BLaER1 (cell line): Measurements from ENCODE around the gene CEP63.

Experiments used
- H3K27ac ChIP-seq: shearing (Covaris generic); formaldehyde crosslinking; 2 replicates; pipeline ENCODE4 v1.8.1; 2022
- H3K27me3 ChIP-seq: shearing (Covaris generic); formaldehyde crosslinking; 2 replicates; pipeline ENCODE4 v1.8.1; 2022
- H3K36me3 ChIP-seq: shearing (Covaris generic); formaldehyde crosslinking; 2 replicates; pipeline ENCODE4 v1.8.1; 2022
- H3K4me1 ChIP-seq: shearing (Covaris generic); formaldehyde crosslinking; 2 replicates; pipeline ENCODE4 v1.8.1; 2022
- H3K4me2 ChIP-seq: shearing (Covaris generic); formaldehyde crosslinking; 2 replicates; pipeline ENCODE4 v1.8.1; 2022
- H3K4me3 ChIP-seq: shearing (Covaris generic); formaldehyde crosslinking; 2 replicates; pipeline ENCODE4 v1.8.1; 2022
- H3K9ac ChIP-seq: shearing (Covaris generic); formaldehyde crosslinking; 2 replicates; pipeline ENCODE4 v1.8.1; 2022
- H3K9me3 ChIP-seq: shearing (Covaris generic); formaldehyde crosslinking; 2 replicates; pipeline ENCODE4 v1.8.1; 2022
- H4K20me1 ChIP-seq: shearing (Covaris generic); formaldehyde crosslinking; 2 replicates; pipeline ENCODE4 v1.8.1; 2022
- Cebpa-rat ChIP-seq: shearing (Covaris generic); IDR thresholded peaks from 2 replicates; pipeline ENCODE4 v1.8.1; 2022

Gene CEP63

DNA sequence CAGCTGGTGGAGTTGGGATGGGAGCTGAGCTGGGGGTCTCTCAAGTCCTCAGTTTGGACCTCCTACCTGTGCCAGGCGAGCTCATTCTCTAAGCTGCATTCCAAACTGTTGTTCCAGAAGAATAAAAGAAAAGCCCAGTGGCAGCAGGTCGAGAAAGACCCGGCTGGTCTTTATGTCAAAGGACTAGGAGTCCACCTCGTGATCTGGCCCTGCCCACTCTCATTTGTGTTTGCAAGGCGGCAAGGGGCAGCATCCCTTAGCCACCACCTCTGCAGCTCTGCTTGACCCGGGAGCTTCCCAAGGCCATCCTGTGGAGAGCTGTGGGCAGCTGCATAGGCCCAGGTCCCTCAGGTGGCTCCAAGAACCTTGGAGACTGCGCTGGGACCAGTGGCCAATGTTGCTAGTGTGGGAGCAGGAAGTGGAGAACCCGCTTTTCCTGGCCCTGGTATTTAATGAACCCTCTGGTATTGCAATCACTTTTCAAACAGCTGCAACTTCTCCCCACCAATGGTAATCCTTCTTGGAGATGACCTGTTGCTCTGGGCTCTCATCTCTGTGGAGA, 134.1 kb downstream of the CEP63 start:
- Histone ChIP-seq H3K4me2 (no peak overlapping the region), H3K9ac (no peak overlapping the region), H3K27ac (no peak overlapping the region), H3K4me3 (no peak overlapping the region), H3K9me3 (no peaks in the 10 kb centered on the region), H3K27me3 (no peaks in the 10 kb centered on the region), H3K4me1 (peaks cover 11% of the 10 kb centered on the region), H3K36me3 (no peaks in the 10 kb centered on the region), H4K20me1 (no peaks in the 10 kb centered on the region)
- TF ChIP-seq Cebpa-rat = no peak

DNA sequence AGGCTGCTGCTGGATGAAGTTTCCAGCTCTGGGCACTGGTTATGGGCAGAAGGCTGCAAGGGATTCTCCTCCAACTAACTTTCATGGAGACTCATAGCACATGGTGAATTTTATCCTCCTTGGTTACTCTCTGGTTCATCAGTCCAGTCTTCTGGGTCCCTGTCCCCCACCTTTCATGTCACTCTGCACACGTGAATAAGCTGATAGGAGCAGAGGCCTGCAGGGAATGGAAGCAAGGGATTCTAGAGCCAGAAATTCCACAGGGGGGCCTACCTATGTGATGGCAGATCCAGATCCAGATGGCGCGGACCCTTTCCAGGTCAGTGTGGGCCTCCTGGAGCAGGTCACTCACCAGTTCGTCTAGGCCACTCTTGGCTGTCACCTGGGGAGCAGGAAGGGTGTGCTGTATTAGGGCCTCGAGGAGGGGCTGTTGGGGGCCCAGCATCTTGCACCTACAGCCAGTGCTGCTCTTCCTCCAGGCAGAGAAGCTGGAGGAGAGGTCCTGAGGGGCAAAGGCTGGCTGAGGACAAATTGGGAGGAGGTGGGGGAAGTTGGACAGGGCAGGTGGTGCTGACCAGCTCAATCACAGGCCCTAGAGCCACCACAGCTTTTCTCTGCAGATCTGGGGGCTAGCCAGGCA, 134.7 kb downstream of the CEP63 start:
- TF ChIP-seq Cebpa-rat = no peak
- Histone ChIP-seq H3K27ac (no peak overlapping the region), H3K9me3 (no peaks in the 10 kb centered on the region), H3K4me3 (no peak overlapping the region), H3K4me1 (peaks cover 11% of the 10 kb centered on the region), H3K9ac (no peak overlapping the region), H3K4me2 (no peak overlapping the region), H3K36me3 (no peaks in the 10 kb centered on the region), H4K20me1 (no peaks in the 10 kb centered on the region), H3K27me3 (no peaks in the 10 kb centered on the region)

DNA sequence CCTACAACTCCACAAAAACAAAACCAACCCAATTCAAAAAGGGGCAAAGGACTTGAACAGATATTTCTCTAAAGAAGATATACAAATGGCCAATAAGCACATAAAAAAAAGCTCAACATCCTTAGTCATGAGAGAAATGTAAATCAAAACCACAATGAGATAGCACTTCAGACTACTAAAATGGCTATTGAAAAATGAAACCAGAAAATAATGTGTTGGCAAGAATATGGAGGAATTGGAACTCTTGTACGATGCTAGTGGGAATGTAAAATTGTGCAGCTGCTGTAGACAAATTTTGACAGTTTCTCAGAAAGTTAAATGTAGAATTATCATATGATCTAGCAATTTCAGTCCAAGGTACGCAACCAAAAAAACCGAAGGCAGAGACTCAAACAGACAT, 136.0 kb downstream of the CEP63 start:
- H3K27ac ChIP-seq = no peak overlapping the region
- no peaks in the 10 kb centered on the region for H3K36me3 ChIP-seq
- no peak overlapping the region for H3K4me3 ChIP-seq
- H3K4me2 ChIP-seq = no peak overlapping the region
- no peak for TF ChIP-seq Cebpa-rat
- H3K9me3 ChIP-seq = no peaks in the 10 kb centered on the region
- H4K20me1 ChIP-seq = no peaks in the 10 kb centered on the region
- peaks cover 11% of the 10 kb centered on the region for H3K4me1 ChIP-seq
- H3K9ac ChIP-seq = no peak overlapping the region
- no peaks in the 10 kb centered on the region for H3K27me3 ChIP-seq

DNA sequence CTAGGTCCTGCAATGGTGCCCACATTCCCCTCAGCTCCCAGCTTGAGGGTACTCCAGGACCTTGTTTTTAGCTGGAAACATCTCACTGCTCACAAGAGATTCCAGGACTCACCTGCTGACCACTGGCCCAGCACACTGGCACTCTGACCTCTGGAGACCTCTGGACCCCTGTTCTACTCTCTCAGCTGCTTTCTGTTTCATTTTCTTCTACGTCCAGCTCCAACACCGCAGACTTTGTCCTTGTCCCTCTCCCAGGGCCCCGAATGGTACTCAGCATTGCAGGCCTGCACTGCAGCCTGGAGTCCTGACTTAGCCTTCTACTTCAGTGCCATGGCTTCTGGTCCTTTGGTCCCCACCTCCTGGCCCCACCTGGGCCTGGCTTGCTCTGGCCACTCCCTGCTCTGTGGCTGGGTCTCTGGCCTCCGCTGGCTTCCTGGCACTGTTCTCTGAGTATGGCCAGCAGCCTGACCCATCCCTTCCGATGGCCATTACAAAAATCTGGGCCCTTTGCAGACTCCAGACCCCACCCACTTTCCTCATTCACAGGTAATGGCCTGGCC, 137.0 kb downstream of the CEP63 start:
- no peak overlapping the region for H3K4me3 ChIP-seq
- H3K27ac ChIP-seq = no peak overlapping the region
- no peak overlapping the region for H3K4me2 ChIP-seq
- H3K36me3 ChIP-seq = no peaks in the 10 kb centered on the region
- peaks cover 8% of the 10 kb centered on the region for H3K4me1 ChIP-seq
- H3K9ac ChIP-seq = no peak overlapping the region
- H3K9me3 ChIP-seq = no peaks in the 10 kb centered on the region
- no peaks in the 10 kb centered on the region for H3K27me3 ChIP-seq
- H4K20me1 ChIP-seq = no peaks in the 10 kb centered on the region
- TF ChIP-seq Cebpa-rat = no peak

DNA sequence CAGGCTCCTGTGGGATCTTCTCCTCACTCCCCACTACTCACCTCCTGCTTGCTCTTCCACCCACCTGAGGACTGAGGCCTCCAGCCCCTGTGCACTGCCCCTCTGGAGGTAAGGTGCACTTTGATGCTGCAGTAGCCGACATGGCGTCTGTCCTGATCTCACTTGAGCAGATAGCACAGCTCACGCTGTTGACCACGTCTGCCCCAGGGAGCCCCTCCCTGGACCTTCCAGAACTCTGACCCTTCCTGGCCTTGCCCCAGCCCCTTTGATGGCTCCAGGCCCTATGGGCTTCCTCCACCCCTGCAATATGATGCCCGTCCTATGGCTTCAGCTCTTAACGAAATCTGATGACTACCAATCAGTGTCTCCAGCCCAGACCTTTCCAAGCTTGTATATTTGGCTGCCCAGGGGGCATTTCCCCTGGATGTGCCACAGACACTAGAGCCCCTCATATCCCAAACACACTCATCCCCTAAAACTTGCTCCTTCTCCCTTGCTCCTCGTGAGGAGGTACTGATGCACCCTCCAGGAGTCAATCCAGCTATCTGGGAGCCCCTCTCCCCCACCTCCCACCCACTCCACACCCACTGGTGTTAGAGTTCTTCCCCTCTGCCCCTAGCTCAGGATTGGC, 137.9 kb downstream of the CEP63 start:
- Histone ChIP-seq H3K4me3 (no peak overlapping the region), H3K27ac (no peak overlapping the region), H3K36me3 (no peaks in the 10 kb centered on the region), H3K4me2 (no peak overlapping the region), H4K20me1 (no peaks in the 10 kb centered on the region), H3K9me3 (peaks cover 1% of the 10 kb centered on the region; the same call in 1 of the 2 replicates), H3K27me3 (no peaks in the 10 kb centered on the region), H3K4me1 (no peaks in the 10 kb centered on the region), H3K9ac (no peak overlapping the region)
- no peak for TF ChIP-seq Cebpa-rat
